HEK293 (cell line): ENCODE measurements around the gene SAMM50.

Experiments used
- CTCF ChIA-PET: fragments of 350-600 bp; formaldehyde crosslinking; extraction: SDS; loops from one replicate; lab custom pipeline; 2021; ENCODE audit warnings: antibody characterized with exemption; lab: Yijun Ruan, JAX
- POLR2A ChIA-PET: fragments of 300-600 bp; formaldehyde crosslinking; extraction: SDS; loops from one replicate; lab custom pipeline; 2020; ENCODE audit warnings: antibody characterized with exemption, inconsistent platforms; lab: Yijun Ruan, JAX
- H3K27ac ChIP-seq: fragments of 200-500 bp; sonication (Bioruptor generic); 2 replicates; pipeline ENCODE4 v1.5.1; 2014; ENCODE audit warnings: low read depth, low read length, control low read depth, inconsistent platforms; ENCODE audit errors: extremely low read depth
- H3K36me3 ChIP-seq, 2 experiments: fragments of 200-500 bp in 1 of 2; sonication (Bioruptor generic) in 1 of 2; 1 replicate in 1 of 2; 2 replicates in 1 of 2; pipeline ENCODE4 v1.5.1; 2014 to 2017; ENCODE audit warnings: inconsistent platforms in 2 of 2, low read length in 2 of 2; ENCODE audit not compliant: control insufficient read depth in 2 of 2, insufficient read depth in 1 of 2
- H3K4me1 ChIP-seq: fragments of 200-500 bp; sonication (Bioruptor generic); 2 replicates; pipeline ENCODE4 v1.5.1; 2014; ENCODE audit warnings: mild to moderate bottlenecking, low read length, inconsistent platforms; ENCODE audit not compliant: control insufficient read depth, insufficient read depth
- H3K4me3 ChIP-seq: 2 replicates; pipeline ENCODE4 v1.5.1; 2011; ENCODE audit warnings: low read depth, mild to moderate bottlenecking, control low read depth, low read length, moderate library complexity
- H3K9me3 ChIP-seq: fragments of 200-500 bp; sonication (Bioruptor generic); 2 replicates; pipeline ENCODE4 v1.5.1; 2014; ENCODE audit warnings: low read depth, low read length, inconsistent platforms; ENCODE audit not compliant: control insufficient read depth, insufficient read depth
- ATF2 ChIP-seq: fragments of 450-650 bp; formaldehyde crosslinking; IDR thresholded peaks from 2 replicates; pipeline ENCODE4 v1.5.1; 2016; ENCODE audit warnings: missing biosample characterization, missing genetic modification characterization, low read depth
- GLIS1 ChIP-seq: fragments of 450-650 bp; formaldehyde crosslinking; IDR thresholded peaks from 2 replicates; pipeline ENCODE4 v1.5.1; 2016; ENCODE audit warnings: missing biosample characterization, missing genetic modification characterization
- IKZF3 ChIP-seq: fragments of 450-650 bp; IDR thresholded peaks from 2 replicates; pipeline ENCODE4 v1.5.0; 2018; ENCODE audit warnings: missing biosample characterization, mild to moderate bottlenecking, missing genetic modification characterization, moderate library complexity
- RBAK ChIP-seq: fragments of 450-650 bp; formaldehyde crosslinking; IDR thresholded peaks from 2 replicates; pipeline ENCODE4 v1.5.1; 2016; ENCODE audit warnings: missing biosample characterization, missing genetic modification characterization
- ZBTB6 ChIP-seq: fragments of 450-650 bp; formaldehyde crosslinking; IDR thresholded peaks from 2 replicates; pipeline ENCODE4 v1.5.1; 2017; ENCODE audit warnings: missing biosample characterization, missing genetic modification characterization
- ZFP3 ChIP-seq: fragments of 450-650 bp; formaldehyde crosslinking; IDR thresholded peaks from 2 replicates; pipeline ENCODE4 v1.5.1; 2016; ENCODE audit warnings: low read depth, missing biosample characterization, missing genetic modification characterization
- ZNF112 ChIP-seq: fragments of 450-650 bp; formaldehyde crosslinking; IDR thresholded peaks from 2 replicates; pipeline ENCODE4 v1.5.0; 2017; ENCODE audit warnings: missing biosample characterization, missing genetic modification characterization
- ZNF155 ChIP-seq: fragments of 450-650 bp; formaldehyde crosslinking; IDR thresholded peaks from 2 replicates; pipeline ENCODE4 v1.5.1; 2016; ENCODE audit warnings: missing biosample characterization, missing genetic modification characterization
- ZNF221 ChIP-seq: fragments of 450-650 bp; formaldehyde crosslinking; IDR thresholded peaks from 2 replicates; pipeline ENCODE4 v1.5.1; 2017; ENCODE audit warnings: missing biosample characterization, missing genetic modification characterization, borderline replicate concordance
- ZNF23 ChIP-seq: fragments of 450-650 bp; formaldehyde crosslinking; IDR thresholded peaks from 2 replicates; pipeline ENCODE4 v1.5.1; 2016; ENCODE audit warnings: missing biosample characterization, missing genetic modification characterization, borderline replicate concordance
- ZNF510 ChIP-seq: fragments of 450-650 bp; formaldehyde crosslinking; IDR thresholded peaks from 2 replicates; pipeline ENCODE4 v1.5.1; 2018; ENCODE audit warnings: mild to moderate bottlenecking, missing genetic modification characterization, missing biosample characterization; ENCODE audit not compliant: insufficient replicate concordance
- ZNF529 ChIP-seq: fragments of 450-650 bp; formaldehyde crosslinking; IDR thresholded peaks from 2 replicates; pipeline ENCODE4 v1.5.1; 2017; ENCODE audit warnings: missing genetic modification characterization, missing biosample characterization; ENCODE audit not compliant: insufficient replicate concordance
- ZNF645 ChIP-seq: fragments of 450-650 bp; formaldehyde crosslinking; IDR thresholded peaks from 2 replicates; pipeline ENCODE4; 2016; ENCODE audit warnings: missing biosample characterization, missing genetic modification characterization
- ZNF664 ChIP-seq: fragments of 450-650 bp; formaldehyde crosslinking; IDR thresholded peaks from 2 replicates; pipeline ENCODE4 v1.5.1; 2016; ENCODE audit warnings: missing biosample characterization, missing genetic modification characterization
- ZNF792 ChIP-seq: fragments of 450-650 bp; formaldehyde crosslinking; IDR thresholded peaks from 2 replicates; pipeline ENCODE4 v1.5.1; 2016; ENCODE audit warnings: missing biosample characterization, missing genetic modification characterization
- ZNF837 ChIP-seq: fragments of 450-650 bp; formaldehyde crosslinking; IDR thresholded peaks from 2 replicates; pipeline ENCODE4 v1.5.1; 2016; ENCODE audit warnings: missing biosample characterization, missing genetic modification characterization
- TF ChIP-seq, protein P1 (sequence below): fragments of 450-650 bp; formaldehyde crosslinking; IDR thresholded peaks from 2 replicates; pipeline ENCODE4 v1.5.1; 2016; ENCODE audit warnings: missing biosample characterization, missing genetic modification characterization
- TF ChIP-seq, protein P2 (sequence below): IDR thresholded peaks from 2 replicates; pipeline ENCODE4 v1.6.1; 2011; ENCODE audit warnings: mild to moderate bottlenecking, low read depth, low read length, borderline replicate concordance
- TF ChIP-seq, protein P3 (sequence below): fragments of 450-650 bp; formaldehyde crosslinking; IDR thresholded peaks from 2 replicates; pipeline ENCODE4 v1.5.1; 2016; ENCODE audit warnings: missing biosample characterization, missing genetic modification characterization
- TF ChIP-seq, protein P4 (sequence below): fragments of 450-650 bp; formaldehyde crosslinking; IDR thresholded peaks from 2 replicates; pipeline ENCODE4 v1.5.1; 2017; ENCODE audit warnings: missing biosample characterization, missing genetic modification characterization

Gene SAMM50

GRCh38 chr22:43983808-43984207, 28.6 kb downstream of the SAMM50 start:
- ChIA-PET CTCF (interaction anchor here (0.9 to 3.9 kb wide), 2 partner anchors 10 to 99 kb away, joined by 5 to 29 read pairs; no protein-coding TSS in a partner anchor), POLR2A (no interaction called here)
- peaks cover 67 to 87% of the 10 kb centered on the region in 2 experiments for H3K36me3 ChIP-seq
- TF ChIP-seq GLIS1 (tag by site-specific recombination): no peak
- TF ChIP-seq ZNF510 (tag by site-specific recombination): no peak
- TF ChIP-seq ZNF155: no peak
- TF ChIP-seq ZNF529 (tag by site-specific recombination): no peak
- TF ChIP-seq ZNF645 (tag by site-specific recombination): no peak
- no peak overlapping the region for H3K27ac ChIP-seq
- no peaks in the 10 kb centered on the region for H3K9me3 ChIP-seq
- no peak overlapping the region for H3K4me3 ChIP-seq
- H3K4me1 ChIP-seq: no peaks in the 10 kb centered on the region

DNA sequence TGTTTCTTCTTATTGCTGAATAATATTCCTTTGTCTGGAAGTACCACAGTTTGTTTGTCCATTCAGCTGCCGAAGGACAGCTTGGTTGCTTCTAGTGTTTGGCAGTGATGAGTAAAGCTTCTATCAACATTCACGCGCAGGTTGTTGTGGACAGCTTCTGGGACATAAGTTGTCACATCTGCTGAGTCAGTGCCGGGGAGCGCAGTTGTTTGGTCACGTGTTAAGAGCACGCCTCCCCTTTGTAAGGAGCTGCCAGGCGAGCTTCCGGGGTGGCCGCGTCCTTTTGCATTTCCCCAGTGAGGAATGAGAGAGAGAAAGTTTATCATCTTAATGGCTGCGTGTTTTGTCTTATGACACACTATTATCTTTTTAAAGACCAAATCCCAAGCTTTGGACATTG, 30.3 kb downstream of the SAMM50 start:
- no peak for TF ChIP-seq IKZF3 (tag by site-specific recombination)
- TF ChIP-seq, protein P1, sequence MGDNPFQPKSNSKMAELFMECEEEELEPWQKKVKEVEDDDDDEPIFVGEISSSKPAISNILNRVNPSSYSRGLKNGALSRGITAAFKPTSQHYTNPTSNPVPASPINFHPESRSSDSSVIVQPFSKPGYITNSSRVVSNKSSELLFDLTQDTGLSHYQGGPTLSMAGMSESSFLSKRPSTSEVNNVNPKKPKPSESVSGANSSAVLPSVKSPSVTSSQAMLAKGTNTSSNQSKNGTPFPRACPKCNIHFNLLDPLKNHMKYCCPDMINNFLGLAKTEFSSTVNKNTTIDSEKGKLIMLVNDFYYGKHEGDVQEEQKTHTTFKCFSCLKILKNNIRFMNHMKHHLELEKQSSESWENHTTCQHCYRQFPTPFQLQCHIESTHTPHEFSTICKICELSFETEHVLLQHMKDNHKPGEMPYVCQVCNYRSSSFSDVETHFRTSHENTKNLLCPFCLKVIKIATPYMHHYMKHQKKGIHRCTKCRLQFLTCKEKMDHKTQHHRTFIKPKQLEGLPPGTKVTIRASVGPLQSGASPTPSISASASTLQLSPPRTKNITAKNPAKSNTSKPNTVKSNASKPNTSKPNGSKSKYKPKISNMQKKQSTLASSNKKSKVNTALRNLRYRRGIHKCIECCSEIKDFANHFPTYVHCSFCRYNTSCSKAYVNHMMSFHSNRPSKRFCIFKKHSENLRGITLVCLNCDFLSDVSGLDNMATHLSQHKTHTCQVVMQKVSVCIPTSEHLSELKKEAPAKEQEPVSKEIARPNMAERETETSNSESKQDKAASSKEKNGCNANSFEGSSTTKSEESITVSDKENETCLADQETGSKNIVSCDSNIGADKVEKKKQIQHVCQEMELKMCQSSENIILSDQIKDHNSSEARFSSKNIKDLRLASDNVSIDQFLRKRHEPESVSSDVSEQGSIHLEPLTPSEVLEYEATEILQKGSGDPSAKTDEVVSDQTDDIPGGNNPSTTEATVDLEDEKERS (tag by site-specific recombination): no peak
- no peak for TF ChIP-seq ATF2 (tag by site-specific recombination)
- TF ChIP-seq ZNF221: no peak
- no peak for TF ChIP-seq ZFP3
- no peak for TF ChIP-seq ZBTB6 (tag by site-specific recombination)
- TF ChIP-seq ZNF112: no peak
- TF ChIP-seq, protein P2, sequence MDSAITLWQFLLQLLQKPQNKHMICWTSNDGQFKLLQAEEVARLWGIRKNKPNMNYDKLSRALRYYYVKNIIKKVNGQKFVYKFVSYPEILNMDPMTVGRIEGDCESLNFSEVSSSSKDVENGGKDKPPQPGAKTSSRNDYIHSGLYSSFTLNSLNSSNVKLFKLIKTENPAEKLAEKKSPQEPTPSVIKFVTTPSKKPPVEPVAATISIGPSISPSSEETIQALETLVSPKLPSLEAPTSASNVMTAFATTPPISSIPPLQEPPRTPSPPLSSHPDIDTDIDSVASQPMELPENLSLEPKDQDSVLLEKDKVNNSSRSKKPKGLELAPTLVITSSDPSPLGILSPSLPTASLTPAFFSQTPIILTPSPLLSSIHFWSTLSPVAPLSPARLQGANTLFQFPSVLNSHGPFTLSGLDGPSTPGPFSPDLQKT: no peak
- TF ChIP-seq ZNF23 (tag by site-specific recombination): no peak
- no peak for TF ChIP-seq ZNF529 (tag by site-specific recombination)
- no peak for TF ChIP-seq ZNF664
- TF ChIP-seq, protein P3, sequence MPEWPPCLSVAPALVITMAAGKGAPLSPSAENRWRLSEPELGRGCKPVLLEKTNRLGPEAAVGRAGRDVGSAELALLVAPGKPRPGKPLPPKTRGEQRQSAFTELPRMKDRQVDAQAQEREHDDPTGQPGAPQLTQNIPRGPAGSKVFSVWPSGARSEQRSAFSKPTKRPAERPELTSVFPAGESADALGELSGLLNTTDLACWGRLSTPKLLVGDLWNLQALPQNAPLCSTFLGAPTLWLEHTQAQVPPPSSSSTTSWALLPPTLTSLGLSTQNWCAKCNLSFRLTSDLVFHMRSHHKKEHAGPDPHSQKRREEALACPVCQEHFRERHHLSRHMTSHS (tag by site-specific recombination): no peak
- no peak for TF ChIP-seq ZNF837
- TF ChIP-seq, protein P4, sequence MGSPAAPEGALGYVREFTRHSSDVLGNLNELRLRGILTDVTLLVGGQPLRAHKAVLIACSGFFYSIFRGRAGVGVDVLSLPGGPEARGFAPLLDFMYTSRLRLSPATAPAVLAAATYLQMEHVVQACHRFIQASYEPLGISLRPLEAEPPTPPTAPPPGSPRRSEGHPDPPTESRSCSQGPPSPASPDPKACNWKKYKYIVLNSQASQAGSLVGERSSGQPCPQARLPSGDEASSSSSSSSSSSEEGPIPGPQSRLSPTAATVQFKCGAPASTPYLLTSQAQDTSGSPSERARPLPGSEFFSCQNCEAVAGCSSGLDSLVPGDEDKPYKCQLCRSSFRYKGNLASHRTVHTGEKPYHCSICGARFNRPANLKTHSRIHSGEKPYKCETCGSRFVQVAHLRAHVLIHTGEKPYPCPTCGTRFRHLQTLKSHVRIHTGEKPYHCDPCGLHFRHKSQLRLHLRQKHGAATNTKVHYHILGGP: no peak
- TF ChIP-seq ZNF792: no peak
- no peak for TF ChIP-seq RBAK (tag by site-specific recombination)
- CTCF ChIA-PET: interaction anchor here (2.0 kb wide), 1 partner anchor 40 kb away, joined by 7 read pairs; no protein-coding TSS in a partner anchor

More for the DNA sequence above, 30.3 kb downstream of the SAMM50 start:
- Histone ChIP-seq H3K4me1 (no peaks in the 10 kb centered on the region), H3K4me3 (no peak overlapping the region), H3K27ac (no peak overlapping the region), H3K36me3 (peaks cover 68 to 87% of the 10 kb centered on the region in 2 experiments), H3K9me3 (no peaks in the 10 kb centered on the region)
- POLR2A ChIA-PET: no interaction called here
